Colon (tissue), 2 donors: ENCODE results near the gene MYO1C.

Experiments used
- FAIRE-seq: peaks from 2 replicates; lab custom pipeline; 2012; peaks lifted over from hg19 to GRCh38; lab: Jason Lieb, UNC
- donor health status: control.
- donor health status: control.

Gene MYO1C

GRCh38 chr17:1485423-1486376 lies 6.8 kb downstream of the MYO1C start:
- FAIRE-seq, result no peak

- FAIRE-seq, result no peak
Observed at GRCh38 chr17:1484676-1485422, 7.6 kb downstream of the MYO1C start.

- FAIRE-seq, result no peak
Observed at GRCh38 chr17:1484060-1484535, 8.4 kb downstream of the MYO1C start.

GRCh38 chr17:1482680-1483079 lies 9.8 kb downstream of the MYO1C start:
- FAIRE-seq, result no peak

- FAIRE-seq, result no peak
Observed at GRCh38 chr17:1481736-1482135, 10.8 kb downstream of the MYO1C start.

GRCh38 chr17:1480747-1481465 lies 11.6 kb downstream of the MYO1C start:
- FAIRE-seq, result no peak

GRCh38 chr17:1478418-1478817 lies 14.1 kb downstream of the MYO1C start:
- FAIRE-seq, result no peak

- no peak for FAIRE-seq
Observed at GRCh38 chr17:1475321-1475854, 17.1 kb downstream of the MYO1C start.

GRCh38 chr17:1474402-1475189 lies 17.9 kb downstream of the MYO1C start:
- no peak for FAIRE-seq

- FAIRE-seq, result no peak
Observed at GRCh38 chr17:1473841-1474240, 18.6 kb downstream of the MYO1C start.

GRCh38 chr17:1473170-1473569 lies 19.3 kb downstream of the MYO1C start:
- no peak for FAIRE-seq

- no peak for FAIRE-seq
Observed at GRCh38 chr17:1471911-1472821, 20.3 kb downstream of the MYO1C start.

- FAIRE-seq, result no peak
Observed at GRCh38 chr17:1471490-1471889, 21.0 kb downstream of the MYO1C start.

- FAIRE-seq, result no peak
Observed at GRCh38 chr17:1470755-1471462, 21.6 kb downstream of the MYO1C start.

GRCh38 chr17:1470071-1470754 lies 22.3 kb downstream of the MYO1C start:
- no peak for FAIRE-seq

GRCh38 chr17:1469231-1469852 lies 23.1 kb downstream of the MYO1C start:
- no peak for FAIRE-seq

- FAIRE-seq, result no peak
Observed at GRCh38 chr17:1467898-1468492, 24.5 kb downstream of the MYO1C start.

- FAIRE-seq, result no peak
Observed at GRCh38 chr17:1467258-1467657, 25.2 kb downstream of the MYO1C start.
